Stimulated activated CD8-positive, alpha-beta memory T cell treated with anti-CD3 and anti-CD28 coated beads, Interleukin-12 subunit alpha, Interleukin-12 subunit beta, amount 100 ng/mL, for 1 hour (primary cell): Measurements from ENCODE around the gene CTR9.
"Not testable (repeated sequence)": the region's sequence is repeated elsewhere in the genome, so short reads cannot be mapped to it uniquely, and the experiment has no call there.

Source experiments
- DNase-seq: peaks from one replicate; pipeline ENCODE4 v3.0.0-alpha.2; 2020; ENCODE audit warnings: low read depth

Gene CTR9

GRCh38 chr11:10822491-10822890, 71.4 kb downstream of the CTR9 start:
- DNase-seq, result not testable (repeated sequence)

- DNase-seq, result no peak
Observed at GRCh38 chr11:10823152-10823579, 72.1 kb downstream of the CTR9 start.

GRCh38 chr11:10824888-10825287, 73.8 kb downstream of the CTR9 start:
- no peak for DNase-seq

GRCh38 chr11:10828402-10828801, 77.4 kb downstream of the CTR9 start:
- no peak for DNase-seq

DNA sequence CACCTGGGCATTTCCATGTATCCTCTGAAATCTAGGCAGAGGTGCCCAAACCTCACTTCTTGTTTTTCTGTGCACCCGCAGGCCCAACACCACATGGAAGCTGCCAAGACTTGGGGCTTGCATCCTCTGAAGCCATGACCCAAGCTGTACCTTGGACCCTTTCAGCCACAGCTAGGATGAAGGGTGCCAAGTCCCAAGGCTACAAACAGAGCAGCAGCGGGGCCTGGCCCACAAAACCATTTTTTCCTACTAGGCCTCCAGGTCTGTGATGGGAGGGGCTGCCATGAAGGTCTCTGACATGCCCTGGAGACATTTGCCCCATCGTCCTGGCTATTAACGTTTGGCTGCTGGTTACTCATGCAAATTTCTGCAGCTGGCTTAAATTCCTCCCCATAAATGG, 78.1 kb downstream of the CTR9 start:
- no peak for DNase-seq
